GM18909 (cell line): ENCODE measurements around the gene MAP3K12.

Source experiments
- ATAC-seq: cut with Tn5 transposase; IDR thresholded peaks from one replicate; pipeline ENCODE4 v1.9.1; 2021; ENCODE audit warnings: mild to moderate bottlenecking; ENCODE audit not compliant: unreplicated experiment, poor library complexity

The MAP3K12 gene

DNA sequence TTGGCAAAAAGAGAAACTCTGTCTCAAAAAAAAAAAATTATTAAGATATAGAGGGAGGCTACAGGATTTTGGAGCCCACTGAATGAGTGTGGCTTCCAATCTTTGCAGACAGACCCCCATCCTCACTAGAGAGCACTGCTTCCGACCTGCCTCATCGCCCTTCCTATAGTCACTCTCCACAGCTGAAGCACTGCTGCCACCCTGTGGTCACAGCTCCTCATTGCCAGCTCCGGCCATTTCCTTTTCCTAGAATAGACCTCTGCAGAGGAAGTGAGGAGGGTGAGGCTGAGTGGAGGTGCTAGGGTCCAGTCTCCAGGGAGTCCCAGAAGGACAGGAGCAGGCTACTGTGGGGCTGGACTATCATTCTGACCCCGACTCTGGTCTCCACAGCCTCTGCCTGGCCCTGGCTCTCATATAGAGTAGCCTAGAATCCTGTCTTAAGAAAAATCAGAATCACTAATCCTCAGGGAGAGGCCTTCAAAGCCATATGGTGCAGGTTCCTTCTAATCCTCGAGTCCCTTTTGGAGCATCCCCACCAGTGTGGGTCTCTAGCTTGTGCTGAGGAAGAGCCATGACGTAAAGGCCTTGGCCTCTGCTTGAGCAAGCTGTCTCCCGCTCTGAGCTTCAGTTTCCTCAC is 9.4 kb upstream of the MAP3K12 start:
- peak; percentile 89 for ATAC-seq

DNA sequence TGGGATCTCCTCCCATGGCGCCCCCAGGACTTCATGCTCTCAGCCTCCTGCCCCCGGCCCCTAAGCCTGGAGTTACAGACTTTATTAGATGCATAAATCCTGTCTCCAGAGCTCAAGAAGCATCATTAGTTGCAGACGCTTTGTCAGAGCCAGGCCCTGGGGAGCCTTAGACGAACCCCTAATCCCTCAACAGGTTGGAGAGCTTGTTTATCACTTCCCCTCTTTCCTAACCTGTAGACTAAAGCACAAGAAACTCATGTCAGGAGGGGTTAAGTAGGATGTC is 8.3 kb upstream of the MAP3K12 start:
- ATAC-seq: no peak

DNA sequence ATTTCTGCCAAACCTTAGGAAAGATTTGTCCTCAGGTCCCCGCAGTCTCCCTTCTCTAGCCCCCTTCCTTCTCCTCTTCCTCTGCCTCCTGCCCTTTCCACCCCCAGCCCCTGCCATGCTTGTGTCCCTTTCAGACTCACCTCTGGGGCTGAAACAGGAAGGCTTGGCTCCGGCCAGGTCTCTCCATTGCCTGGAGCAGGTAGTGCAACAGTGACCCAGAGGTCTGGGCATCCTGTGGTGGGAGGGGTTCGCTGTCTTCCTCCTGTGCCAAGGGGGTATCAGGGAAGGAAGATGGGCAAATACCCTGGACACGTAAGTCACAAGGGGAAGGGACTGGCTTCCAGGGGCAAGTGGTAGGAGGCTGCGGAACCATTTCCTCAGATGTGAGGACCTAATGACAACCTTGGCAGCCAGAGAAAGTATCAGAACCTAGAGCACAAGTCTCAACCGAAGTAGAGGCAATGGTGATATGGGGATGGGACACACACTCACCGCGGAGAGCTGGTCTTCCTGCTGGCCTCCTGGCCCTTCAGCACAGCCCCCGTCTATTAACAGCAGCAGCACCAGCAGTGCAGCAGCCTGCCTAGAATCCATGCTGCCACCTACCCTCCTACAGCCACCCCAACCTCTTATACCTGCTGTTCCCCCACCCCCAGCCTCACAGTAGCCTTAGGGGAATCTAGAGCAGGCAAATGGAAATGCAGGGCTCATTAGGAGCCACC is 7.8 kb upstream of the MAP3K12 start, which contains the start of gene NPFF:
TSS of gene NPFF (minus strand) at position 604 of the 722 bp plus-strand sequence. CDS start at position 594, 10 bp downstream.
- ATAC-seq: no peak

DNA sequence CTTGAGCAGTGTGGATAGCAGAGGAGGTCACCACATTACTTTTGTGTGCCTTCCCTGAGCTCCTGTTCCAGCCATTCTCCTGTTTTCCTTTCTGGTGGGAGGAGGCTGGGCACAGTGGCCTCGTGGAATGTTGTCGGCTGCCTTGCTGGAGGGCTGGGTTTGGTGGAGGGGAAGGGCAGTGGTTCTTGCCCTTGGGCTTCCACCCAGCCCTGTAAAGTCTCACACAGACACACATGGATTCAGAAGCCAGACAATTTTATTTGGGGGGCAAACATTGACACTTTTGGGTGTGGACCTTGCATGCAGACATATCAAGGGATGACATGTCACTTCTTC is 7.2 kb upstream of the MAP3K12 start:
- ATAC-seq: no peak

DNA sequence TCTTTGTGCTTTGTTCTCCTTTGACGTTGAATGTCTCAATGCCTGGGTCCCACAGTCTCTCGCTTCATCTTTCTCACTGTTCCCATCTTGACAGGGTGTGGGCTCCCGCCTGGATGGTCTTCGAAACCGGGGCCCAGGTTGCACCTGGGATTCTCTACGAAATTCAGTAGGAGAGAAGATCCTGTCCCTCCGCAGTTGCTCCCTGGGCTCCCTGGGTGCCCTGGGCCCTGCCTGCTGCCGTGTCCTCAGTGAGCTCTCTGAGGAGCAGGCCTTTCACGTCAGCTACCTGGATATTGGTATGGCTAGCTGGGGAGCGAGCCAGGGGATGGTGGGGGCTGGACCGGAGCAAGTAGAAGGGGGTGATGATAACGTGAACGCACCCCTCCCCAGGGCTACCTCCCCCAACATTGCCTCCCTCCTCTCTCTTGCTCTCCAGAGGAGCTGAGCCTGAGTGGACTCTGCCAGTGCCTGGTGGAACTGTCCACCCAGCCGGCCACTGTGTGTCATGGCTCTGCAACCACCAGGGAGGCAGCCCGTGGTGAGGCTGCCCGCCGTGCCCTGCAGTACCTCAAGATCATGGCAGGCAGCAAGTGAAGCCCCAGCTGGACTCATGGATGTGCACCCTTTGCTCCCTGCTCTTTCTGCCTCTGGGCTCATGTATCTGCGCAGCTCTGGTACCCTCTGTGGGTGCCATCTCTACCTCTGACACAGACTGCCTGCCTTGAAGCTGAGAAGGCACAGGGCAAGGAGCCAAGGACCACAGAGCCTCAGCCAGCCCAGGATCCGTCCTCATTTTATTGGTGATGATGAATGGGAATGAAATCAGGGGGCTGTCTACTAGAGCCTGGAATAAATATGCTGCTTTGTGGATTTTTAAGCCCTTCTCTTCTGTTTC is 6.5 kb upstream of the MAP3K12 start:
- no peak for ATAC-seq

DNA sequence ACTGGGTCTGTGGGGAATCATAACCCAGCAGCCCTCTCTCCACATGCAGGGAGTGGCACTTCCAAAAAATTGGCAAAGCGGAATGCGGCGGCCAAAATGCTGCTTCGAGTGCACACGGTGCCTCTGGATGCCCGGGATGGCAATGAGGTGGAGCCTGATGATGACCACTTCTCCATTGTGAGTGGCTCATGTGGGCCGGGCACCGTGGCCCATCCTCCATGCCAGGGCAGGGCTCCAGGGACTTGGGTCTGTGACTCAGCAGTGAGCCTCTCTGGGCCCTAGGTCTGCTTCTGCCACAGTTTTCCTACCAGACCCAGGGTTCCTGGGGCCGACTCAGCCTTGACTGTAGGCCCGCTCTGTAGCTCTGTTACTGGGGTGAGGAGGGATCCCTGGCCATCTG is 5.8 kb upstream of the MAP3K12 start:
- ATAC-seq: no peak

DNA sequence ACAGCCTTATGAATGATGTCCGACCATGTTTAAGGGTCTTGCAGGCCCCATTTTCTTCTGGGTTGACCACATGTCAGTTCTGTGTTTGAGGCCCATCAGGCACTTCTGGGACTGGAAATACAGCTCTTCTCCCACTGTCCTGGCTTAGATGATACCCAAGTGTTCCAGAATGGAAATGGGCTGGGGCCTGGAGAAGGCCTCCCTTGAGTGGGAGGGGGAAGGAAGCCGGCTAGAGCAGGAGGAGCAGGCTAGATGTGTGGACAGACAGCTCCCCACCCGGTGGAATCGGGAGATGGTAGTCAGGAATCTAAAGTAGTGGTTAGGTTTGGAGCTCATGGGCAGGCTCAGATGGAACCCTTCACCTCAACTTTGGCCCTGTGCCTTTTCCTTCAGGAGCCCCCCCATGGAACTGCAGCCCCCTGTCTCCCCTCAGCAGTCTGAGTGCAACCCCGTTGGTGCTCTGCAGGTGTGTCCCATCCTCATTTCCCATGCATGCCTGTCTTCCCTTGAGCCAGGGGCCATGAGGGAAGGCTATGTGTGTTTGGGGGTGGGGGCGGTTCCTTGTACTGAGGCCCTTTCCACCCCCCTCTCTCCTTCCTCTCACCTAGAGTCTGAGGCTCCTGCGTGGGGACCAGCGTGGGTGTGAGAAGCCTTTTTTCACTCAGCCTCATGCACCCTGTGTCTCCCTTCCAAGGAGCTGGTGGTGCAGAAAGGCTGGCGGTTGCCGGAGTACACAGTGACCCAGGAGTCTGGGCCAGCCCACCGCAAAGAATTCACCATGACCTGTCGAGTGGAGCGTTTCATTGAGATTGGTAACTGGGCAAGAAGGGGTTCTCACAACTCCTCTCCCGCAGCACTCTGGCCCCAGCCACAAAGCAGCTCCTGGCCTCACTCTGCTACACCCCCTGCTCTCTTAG is 5.0 kb upstream of the MAP3K12 start:
- ATAC-seq: no peak

DNA sequence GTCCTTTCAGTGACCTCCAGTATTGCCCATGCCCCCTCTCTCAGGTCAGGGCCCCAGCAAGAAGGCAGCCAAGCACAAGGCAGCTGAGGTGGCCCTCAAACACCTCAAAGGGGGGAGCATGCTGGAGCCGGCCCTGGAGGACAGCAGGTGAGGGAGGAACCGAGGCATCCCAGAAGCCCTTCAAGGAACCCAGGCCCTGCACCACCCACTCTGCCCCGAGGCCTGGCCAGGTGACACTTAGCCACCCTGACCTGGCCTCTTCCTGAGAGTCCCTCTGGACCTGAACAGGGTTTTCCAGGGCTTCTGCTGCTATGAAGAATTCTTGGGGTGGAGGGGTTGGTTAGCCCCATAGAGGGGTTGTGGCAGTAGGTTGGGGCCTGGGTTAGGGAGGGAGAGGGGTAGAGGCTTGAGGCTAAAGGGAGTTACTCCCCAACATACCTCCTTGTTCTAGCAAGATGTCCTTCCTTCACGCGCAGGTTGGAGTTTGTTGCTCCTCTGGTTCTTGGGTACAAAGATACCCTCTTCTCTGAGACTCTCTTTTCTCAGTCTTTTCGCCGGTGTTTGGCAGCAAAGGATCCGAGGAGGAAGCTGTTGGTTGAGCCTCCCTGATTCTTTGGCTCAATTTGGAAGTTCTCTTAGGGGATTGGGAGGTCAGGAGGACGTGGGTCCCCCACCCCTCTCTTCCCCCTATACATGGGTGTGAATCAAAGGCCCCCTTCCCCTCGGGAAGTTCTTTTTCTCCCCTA is 3.9 kb upstream of the MAP3K12 start:
- ATAC-seq: no peak

DNA sequence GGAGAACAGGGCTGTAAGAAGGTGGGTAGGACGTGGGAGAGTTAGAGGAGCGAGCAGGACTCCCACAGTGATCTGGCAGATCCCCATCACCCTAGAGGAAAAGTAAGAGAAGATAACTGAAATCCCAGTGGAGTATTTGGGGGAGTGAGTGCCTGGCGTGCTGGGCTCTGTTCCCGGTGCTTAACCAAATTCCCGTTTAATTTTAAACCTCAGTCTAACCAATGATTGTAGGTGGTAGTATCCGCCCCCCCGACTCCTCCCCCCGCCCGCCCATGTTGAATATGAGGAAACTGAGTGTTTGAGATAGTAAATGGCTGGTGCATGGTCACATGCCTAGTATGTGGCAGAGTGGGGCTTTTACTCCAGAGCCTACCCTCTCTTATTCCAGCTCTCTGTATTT is 3.1 kb upstream of the MAP3K12 start:
- ATAC-seq: no peak

DNA sequence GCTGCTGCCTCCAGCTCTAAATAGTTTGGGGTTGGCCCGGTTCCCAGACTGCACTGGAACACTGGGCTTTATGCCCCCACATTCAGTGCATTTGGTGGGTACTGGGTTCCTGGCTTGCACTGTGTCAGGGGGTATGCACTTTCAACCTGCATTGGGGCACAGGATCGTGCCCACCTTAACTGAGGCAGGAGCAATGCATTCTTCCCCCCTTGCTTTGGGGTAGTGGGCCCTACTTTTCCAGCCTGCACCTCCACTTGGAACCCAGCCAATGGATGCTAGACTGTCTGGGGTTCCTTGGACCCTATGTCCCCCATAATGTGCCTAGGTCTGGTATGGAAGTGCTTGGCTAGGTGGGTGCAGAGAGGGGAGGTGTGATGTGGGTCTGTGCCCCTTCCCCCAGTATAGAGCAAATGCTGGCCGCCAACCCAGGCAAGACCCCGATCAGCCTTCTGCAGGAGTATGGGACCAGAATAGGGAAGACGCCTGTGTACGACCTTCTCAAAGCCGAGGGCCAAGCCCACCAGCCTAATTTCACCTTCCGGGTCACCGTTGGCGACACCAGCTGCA is 2.4 kb upstream of the MAP3K12 start:
- ATAC-seq: no peak

DNA sequence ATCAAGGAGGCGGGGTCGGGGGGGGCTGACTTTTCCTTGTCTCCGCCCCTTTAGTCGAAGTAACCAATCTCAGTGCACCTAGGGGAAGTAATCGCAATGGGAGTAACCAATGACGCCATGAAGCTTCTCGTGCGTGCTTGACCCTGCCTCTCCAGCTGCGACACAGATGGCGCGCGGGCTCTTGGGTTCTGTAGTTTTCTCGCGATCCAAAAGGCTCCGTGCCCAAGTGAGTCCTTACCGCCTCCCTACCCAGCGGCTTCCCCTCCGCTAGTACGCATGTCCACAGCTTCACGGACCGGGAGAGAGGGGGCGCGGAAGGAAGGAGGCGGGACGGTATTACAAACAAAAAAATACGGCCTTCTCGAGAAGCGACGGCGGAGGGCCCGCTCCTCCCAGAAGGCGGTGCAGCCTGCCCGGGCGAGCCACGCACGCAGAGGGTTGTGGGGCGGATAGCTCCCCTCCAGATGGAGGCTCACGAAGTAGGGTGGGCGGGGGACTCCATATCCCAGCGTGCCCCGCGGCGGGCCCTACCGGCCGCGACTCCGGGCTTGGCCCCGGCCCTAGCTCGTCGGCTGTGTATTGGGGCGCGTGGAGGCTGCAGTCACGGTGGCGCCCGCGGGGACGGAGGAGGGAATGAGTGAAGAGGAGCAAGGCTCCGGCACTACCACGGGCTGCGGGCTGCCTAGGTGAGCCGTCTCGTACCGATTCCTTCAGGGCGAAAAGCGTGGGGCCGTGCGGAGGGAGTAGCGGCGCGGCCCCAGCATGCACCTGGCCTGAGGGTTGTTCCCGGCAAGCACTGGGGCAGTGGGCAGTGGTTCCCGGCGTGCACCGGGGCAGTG is 1.7 kb upstream of the MAP3K12 start, which contains the start of gene TARBP2:
TSS of gene TARBP2 (plus strand) at position 508 of the 839 bp plus-strand sequence. CDS start at position 634, 126 bp downstream.
- ATAC-seq: peak; percentile 81

DNA sequence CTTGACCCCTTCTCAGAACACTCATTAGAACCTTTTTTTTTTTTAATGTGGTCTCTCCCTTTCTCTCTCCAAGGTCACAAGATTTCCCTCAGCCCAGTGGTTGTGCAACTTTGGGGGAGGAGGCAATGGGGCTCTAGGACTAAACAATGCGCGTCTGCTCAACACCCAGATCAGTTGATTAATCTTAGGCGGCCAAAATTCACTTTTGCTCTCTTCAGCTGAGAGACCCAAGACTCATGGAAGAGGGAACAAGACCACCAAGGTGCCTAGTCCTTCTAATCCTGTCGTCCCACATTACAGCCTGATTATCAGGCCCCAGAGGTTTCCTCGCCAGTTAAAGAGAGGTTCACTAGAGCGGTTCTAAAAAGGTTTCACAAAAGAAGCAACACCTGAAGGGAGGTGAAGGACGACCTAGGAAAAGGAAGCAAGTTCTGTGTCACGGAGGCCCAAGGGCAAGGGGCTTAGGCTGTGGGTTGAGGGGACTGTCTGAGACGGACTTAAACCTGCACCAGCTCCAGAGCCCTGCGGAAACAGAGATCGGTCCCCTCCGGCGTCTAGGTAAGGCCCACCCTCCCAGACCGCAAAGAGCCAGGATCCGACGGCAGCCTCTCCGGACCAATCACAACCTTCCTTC is 1.0 kb upstream of the MAP3K12 start:
- no peak for ATAC-seq

DNA sequence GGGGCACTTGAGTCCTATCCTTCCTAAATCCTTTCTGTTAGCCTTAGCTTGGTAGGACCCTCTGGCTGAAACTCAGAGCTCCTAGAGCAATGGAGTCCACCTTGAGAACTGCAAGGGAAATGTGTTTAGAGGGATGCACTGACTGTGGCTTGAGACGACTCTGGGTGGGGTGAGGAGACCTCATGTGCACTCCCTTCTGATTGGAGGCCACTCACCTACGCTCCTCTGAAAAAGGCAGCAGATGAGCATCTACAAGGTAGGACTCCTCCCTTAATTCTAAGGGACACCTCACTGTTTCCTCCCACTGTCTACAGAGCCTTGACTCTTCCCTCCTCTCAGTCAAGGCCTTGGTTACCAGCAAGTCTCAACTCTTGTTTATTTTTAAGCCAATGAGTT is 1.0 kb downstream of the MAP3K12 start:
- no peak for ATAC-seq

DNA sequence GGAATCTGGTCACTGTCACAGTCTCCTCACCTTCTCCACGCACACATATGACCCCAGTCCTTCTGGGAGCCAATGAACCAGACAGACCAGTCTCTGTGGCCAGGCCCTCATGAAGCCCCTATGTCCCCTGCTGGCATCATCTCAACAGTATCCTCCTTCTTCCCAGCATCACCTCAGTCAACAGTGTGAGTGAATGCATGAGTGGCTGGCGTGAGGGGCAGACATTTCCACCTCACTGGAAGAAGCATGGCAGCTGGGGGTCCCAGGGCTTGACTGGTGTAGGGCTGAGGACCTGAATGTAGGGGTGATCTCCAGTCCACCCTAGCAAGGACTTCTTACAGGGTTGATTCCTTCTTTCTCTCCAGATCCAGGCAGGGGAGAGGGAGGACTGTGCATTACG is 1.8 kb downstream of the MAP3K12 start:
- no peak for ATAC-seq

DNA sequence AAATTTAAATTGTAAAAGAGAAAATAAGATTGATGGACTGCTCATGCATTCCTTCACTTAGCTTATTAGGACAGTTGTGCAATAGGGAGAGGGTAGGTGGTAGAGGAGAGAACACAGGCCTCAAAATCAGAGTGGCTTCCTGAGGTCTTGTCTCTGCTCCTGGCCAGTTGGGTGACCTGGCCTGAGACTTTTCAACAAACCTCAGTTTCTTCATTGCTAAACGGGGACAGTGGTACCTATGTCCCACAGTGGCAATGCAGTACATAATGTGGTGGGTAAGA is 2.6 kb downstream of the MAP3K12 start:
- ATAC-seq: no peak

DNA sequence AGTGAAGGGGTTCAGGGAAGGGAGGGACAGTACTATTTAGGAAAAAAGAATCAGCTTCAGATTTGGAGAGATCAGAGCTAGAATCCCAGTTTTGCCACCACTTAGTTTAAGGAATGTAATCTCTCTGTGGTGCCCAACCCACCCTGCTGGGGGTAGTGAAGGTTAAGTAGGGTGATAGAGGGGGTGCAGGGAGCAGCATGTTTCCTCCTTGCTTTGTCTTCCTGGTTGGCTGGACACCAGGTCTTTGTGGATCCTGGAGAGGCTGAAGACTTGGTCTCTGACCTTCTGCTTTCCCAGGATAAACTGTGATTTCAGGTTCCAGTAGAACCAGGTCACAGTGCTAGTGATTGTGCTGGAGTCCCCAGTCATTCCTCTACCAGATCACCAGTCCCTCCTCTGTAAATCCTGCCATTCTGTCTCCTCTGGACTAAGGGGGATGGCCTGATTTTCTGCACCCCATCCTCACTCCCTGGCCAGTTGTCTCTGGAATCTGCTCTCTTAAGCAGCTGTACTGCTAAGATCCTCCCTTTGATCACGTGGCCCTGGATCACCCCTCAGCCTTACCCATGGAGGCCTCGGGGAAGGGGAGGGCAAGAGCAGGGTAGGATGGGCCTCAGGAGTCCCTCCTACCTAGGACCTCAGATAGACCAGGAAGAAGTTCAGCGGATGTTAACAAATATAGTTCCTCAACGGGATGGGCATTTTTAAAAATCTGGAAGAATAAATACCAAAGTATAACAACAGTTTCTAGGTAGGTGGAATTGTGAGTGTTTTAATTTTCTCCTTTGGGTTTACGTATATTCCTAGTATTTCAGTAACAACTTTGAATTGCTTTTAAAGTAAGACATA is 3.1 kb downstream of the MAP3K12 start:
- ATAC-seq: no peak
